Umbilical cord (tissue), 2 donors: ENCODE results near the gene KCND3. TPM values are rescaled to one million over a fixed set of nuclear protein-coding genes. Genes with fewer than 3 reads are reported as not detected.
A peak's percentile ranks its signal among the peaks of the same experiment; 100 is the strongest.

Source experiments
- DNase-seq: peaks from one replicate; pipeline ENCODE4 v3.0.0-alpha.2; 2015; ENCODE audit warnings: low spot score
- total RNA-seq: library from RNA; depleted of rRNA; stranded (reverse); fragments of >200 nt; gene quantifications from one replicate; pipeline ENCODE4 v1.2.3, GENCODE V29; 2014; ENCODE audit warnings: low replicate concordance; ENCODE audit not compliant: insufficient read depth

The KCND3 gene
- total RNA-seq, 1 donor from 2014 or later: 10.6 TPM

GRCh38 chr1:111920221-111921024, 69.0 kb downstream of the KCND3 start:
- peak; percentile 11 for DNase-seq

- no peak for DNase-seq
These were observed 77.5 kb downstream of the KCND3 start for GRCh38 chr1:111911776-111912515.

GRCh38 chr1:111911061-111911460, 78.4 kb downstream of the KCND3 start:
- no peak for DNase-seq

GRCh38 chr1:111909030-111909429, 80.4 kb downstream of the KCND3 start:
- no peak for DNase-seq

DNA sequence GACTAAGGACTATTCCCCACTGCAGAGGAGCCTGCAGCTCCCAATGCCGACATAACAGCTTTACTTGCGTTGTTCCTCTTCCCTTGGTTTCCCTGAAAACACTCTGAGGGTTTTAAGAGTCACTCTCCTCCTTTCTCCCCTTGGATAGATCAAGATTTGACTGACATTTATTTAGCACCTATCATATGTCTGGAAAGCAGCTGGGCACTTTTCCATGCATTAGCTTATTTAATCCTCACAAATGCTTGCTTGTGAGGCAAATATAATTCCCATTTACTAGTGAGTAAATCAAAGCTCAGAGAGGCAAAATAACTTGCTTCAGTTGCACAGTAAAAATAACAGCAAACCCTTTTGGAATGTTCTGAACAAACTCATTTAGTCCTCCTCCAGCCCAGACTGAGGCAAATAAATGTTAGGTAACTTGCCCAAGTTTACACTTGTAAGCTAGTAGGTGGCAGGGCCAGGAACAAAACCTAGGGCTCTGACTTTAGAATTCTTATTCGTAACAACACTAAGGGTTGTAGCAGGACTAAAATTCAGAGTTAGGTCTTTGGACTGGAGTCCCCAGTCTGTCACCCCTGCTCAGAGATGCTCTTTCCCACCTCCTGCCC, 81.4 kb downstream of the KCND3 start:
- no peak for DNase-seq

DNA sequence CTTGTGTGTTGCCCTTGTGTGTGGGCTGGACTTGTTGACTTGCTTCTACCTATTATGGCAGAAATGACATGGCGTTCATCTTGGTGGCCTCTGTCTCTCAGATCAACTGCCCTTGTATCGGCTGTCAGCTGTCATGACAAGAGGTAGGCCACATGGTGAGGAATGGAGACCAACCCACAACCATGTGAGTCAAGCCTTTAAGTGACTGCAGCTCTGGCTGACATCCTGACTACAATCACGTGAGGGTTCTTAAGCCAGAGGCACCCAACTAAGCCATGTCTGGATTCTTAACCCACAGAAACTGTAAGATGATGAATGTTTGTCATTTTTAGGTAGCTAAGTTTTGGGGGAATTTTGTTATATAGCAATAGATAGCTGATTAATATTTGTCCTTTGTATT, 82.1 kb downstream of the KCND3 start:
- peak; percentile 5 for DNase-seq

GRCh38 chr1:111906816-111907215, 82.7 kb downstream of the KCND3 start:
- no peak for DNase-seq

GRCh38 chr1:111906111-111906510, 83.4 kb downstream of the KCND3 start:
- no peak for DNase-seq

- no peak for DNase-seq
These were observed 84.8 kb downstream of the KCND3 start for GRCh38 chr1:111904478-111905218.

DNA sequence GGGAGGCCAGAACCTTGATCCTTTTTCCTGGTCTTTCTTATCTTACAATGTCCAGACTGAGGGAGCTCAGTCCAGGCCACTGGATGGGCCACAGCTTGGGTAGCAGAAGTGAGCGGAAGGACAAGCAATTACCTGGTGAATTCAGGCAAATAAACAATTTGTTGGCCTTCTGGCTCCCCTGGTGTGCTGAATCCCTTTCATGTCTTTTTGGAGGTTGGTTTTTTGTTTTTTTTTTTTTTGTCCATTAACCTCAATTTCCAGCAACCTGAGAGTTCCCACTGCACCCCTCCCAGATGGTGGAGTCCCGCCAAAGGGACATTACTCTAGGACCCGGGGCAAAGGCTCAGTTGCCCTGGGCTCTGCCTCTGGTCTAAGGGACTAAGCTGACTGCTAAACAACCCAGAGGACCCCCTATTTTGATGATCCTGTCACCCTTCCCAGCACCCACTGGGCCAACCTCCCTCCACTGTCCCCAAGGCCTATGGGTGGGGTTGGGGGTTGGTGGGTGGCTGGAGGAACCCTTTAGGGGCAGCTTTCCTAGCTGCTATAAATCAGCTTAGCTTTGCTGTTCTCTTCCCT, 85.5 kb downstream of the KCND3 start:
- DNase-seq: no peak

GRCh38 chr1:111903148-111903870, 86.2 kb downstream of the KCND3 start:
- no peak for DNase-seq

DNA sequence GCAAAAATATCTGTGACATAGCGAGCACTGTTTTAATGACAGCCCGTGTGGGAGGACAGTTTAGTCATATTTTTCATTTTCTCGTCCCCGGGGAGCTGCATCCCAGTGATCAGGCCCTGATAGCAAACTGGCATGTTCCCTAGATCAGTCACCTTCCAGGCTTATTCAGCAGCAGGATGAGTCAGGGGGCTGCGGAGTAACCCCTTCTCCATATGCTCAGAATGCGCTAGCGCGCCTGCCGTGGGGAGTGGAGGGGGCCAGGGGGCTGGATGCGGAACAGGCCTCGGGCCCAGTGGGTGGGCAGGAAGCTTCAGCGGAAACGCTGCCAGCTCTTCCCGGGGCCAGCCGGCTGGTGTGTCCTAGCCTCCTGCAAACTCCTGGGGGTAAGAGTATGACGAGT, 94.0 kb downstream of the KCND3 start:
- no peak for DNase-seq

GRCh38 chr1:111895017-111895416, 94.5 kb downstream of the KCND3 start:
- no peak for DNase-seq

- no peak for DNase-seq
These were observed 95.0 kb downstream of the KCND3 start for GRCh38 chr1:111894497-111894896.

GRCh38 chr1:111891566-111891965, 97.9 kb downstream of the KCND3 start:
- DNase-seq: no peak

GRCh38 chr1:111888740-111889376, 100.6 kb downstream of the KCND3 start:
- DNase-seq: no peak

DNA sequence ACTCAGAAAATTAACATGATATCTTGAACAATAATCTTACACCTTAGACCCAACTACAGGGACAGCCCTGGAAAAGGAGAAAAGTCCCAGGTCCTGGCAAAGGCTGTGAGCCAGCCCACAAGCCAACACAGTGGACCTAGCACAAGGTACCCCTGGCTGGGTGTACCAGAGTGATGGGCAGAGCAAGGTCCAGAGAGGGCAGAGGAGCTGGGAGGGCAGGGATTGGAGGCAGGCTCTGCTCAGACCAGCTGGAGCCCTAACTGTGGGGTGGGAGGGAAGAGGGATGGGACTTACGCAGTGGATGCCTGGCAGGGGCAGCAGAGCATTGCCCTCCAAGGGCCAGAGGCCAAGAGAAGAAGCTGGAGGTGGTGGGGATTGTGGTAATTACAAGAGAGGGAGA, 101.6 kb downstream of the KCND3 start:
- DNase-seq: no peak

DNA sequence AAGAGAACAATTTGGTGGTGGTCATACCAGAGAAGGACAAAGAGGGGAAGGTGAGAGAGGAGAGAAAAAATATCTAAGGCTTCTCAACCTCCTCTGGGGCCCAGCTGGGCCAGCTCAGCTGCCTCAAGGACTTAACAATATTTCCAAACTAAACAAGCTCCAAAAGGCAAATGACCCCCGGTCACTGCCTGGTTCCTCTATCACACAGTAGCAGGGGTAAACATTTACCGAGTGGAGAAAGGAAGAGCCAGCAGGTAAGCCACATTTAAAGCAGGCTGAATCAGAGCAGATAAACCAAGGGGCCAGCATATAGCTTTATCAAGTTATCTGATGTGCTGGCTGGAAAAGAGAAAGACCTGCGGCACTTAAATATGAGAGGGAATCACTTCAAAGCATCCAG, 102.1 kb downstream of the KCND3 start:
- no peak for DNase-seq

DNA sequence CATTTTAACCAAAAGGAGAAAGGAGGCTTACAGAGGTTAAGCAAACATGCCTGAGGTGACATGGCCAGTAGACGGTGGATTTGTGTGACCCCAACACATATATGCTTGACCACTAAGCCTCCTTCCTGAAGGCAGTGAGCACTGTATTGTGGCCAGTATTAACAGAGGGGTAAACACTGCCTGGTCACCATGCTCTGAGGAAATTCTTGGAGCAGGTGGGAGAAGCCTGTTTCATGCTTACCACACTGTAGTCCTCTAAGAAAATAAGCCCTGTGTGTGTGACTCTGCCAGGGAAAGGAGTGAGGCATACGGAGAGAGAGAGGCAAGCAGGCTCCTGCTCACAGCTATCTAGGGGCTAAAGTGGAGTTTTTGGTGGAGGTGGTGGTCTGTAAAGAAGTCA, 102.7 kb downstream of the KCND3 start:
- no peak for DNase-seq

- DNase-seq: no peak
These were observed 104.6 kb downstream of the KCND3 start for GRCh38 chr1:111884772-111885443.
